CD4-positive, CD25-positive, alpha-beta regulatory T cell (primary cell): Measurements from ENCODE around the gene TGFB1. TPM values are rescaled to one million over a fixed set of nuclear protein-coding genes. Genes with fewer than 3 reads are reported as not detected.
"Not testable (repeated sequence)": the region's sequence is repeated elsewhere in the genome, so short reads cannot be mapped to it uniquely, and the experiment has no call there.

Source experiments
- ATAC-seq, 2 donors: fragments of 150-1000 bp; cut with Tn5 transposase; one replicate each; pipeline ENCODE4 v1.10.0; 2021; ENCODE audit warnings: low read depth in 2 of 2, moderate number of reproducible peaks in 2 of 2, moderate library complexity in 1 of 2
- DNase-seq, 3 donors: peaks; one replicate each; pipeline versions ENCODE4 v3.0.0 to v3.0.0-alpha.2; 2012 to 2022; ENCODE audit warnings: mixed read lengths in 1 of 3
- H3K27ac ChIP-seq: one replicate; pipeline ENCODE4 v1.7.0; 2013; ENCODE audit warnings: mild to moderate bottlenecking, low read length; ENCODE audit not compliant: insufficient read depth, poor library complexity, severe bottlenecking
- H3K27me3 ChIP-seq: one replicate; pipeline ENCODE4 v1.7.0; 2013; ENCODE audit warnings: low read length; ENCODE audit not compliant: control insufficient read depth, insufficient read depth
- H3K36me3 ChIP-seq: one replicate; pipeline ENCODE4 v1.7.0; 2013; ENCODE audit warnings: mild to moderate bottlenecking, low read length, moderate library complexity; ENCODE audit not compliant: control insufficient read depth, insufficient read depth
- H3K4me1 ChIP-seq: 2 replicates; pipeline ENCODE4 v1.7.0; 2013; ENCODE audit warnings: mild to moderate bottlenecking, low read length; ENCODE audit not compliant: insufficient read depth, control insufficient read depth, poor library complexity, severe bottlenecking
- H3K4me3 ChIP-seq: one replicate; pipeline ENCODE4 v1.7.0; 2013; ENCODE audit warnings: low read depth, mild to moderate bottlenecking, low read length, moderate library complexity
- H3K9me3 ChIP-seq, 2 experiments: 1 replicate in 1 of 2; 2 replicates in 1 of 2; pipeline ENCODE4 v1.7.0; 2013; ENCODE audit warnings: low read length in 2 of 2, mild to moderate bottlenecking in 1 of 2, moderate library complexity in 1 of 2; ENCODE audit not compliant: control insufficient read depth in 2 of 2
- H3K27ac Mint-ChIP-seq, 3 donors: one replicate each; pipeline ENCODE4 v1.8.0; 2020 to 2022; ENCODE audit warnings: mild to moderate bottlenecking in 3 of 3, mixed read lengths in 3 of 3, moderate library complexity in 2 of 3
- H3K27me3 Mint-ChIP-seq: one replicate; pipeline ENCODE4 v1.8.0; 2022; ENCODE audit warnings: mild to moderate bottlenecking, mixed read lengths
- H3K36me3 Mint-ChIP-seq: one replicate; pipeline ENCODE4 v1.8.0; 2020; ENCODE audit warnings: mixed read lengths
- H3K4me1 Mint-ChIP-seq, 4 donors: one replicate each; pipeline ENCODE4 v1.8.0; 2020 to 2022; ENCODE audit warnings: mixed read lengths in 4 of 4, mild to moderate bottlenecking in 1 of 4
- H3K4me3 Mint-ChIP-seq, 4 donors: one replicate each; pipeline ENCODE4 v1.8.0; 2020 to 2022; ENCODE audit warnings: mild to moderate bottlenecking in 4 of 4, mixed read lengths in 4 of 4, moderate library complexity in 3 of 4
- H3K9me3 Mint-ChIP-seq, 7 donors: one replicate each; pipeline ENCODE4 v1.8.0; 2020 to 2022; ENCODE audit warnings: mixed read lengths in 7 of 7, mild to moderate bottlenecking in 3 of 7, moderate library complexity in 2 of 7
- polyA plus RNA-seq, 4 donors: library from polyadenylated mRNA; unstranded; fragments of 300-500 nt; fragmentation: Illumina TruSeq; gene quantifications; one replicate each; pipeline ENCODE4 v1.2.3, GENCODE V29; 2021
- total RNA-seq: library from RNA; stranded (reverse); gene quantifications from one replicate; pipeline ENCODE4 v1.2.3, GENCODE V29; 2022

TGFB1 gene
- total and polyA plus RNA-seq, 5 donors from 2014 or later = 31.6 to 414 (median 48.2) TPM

- H3K27ac Mint-ChIP-seq = peak overlapping the region; percentile 88 to 90 (median 89)
- DNase-seq (no peak), ATAC-seq (no peak)
- H3K4me3 Mint-ChIP-seq = no peak overlapping the region
- H3K36me3 Mint-ChIP-seq = peaks cover 70% of the 10 kb centered on the region
- H3K27ac ChIP-seq = peak overlapping the region; percentile 55
- H3K27me3 ChIP-seq = no peaks in the 10 kb centered on the region
- H3K9me3 Mint-ChIP-seq = no peaks in the 10 kb centered on the region
- H3K4me1 ChIP-seq = peaks cover 40% of the 10 kb centered on the region
- no peaks in the 10 kb centered on the region for H3K27me3 Mint-ChIP-seq
- peaks cover 11 to 66% (median 56%) of the 10 kb centered on the region in 4 donors for H3K4me1 Mint-ChIP-seq
- H3K9me3 ChIP-seq = no peaks in the 10 kb centered on the region
- peaks cover 95% of the 10 kb centered on the region for H3K36me3 ChIP-seq
- no peak overlapping the region for H3K4me3 ChIP-seq
Observed at GRCh38 chr19:41296433-41296871, 57.3 kb downstream of the TGFB1 start.

- Mint-ChIP-seq H3K27me3 (no peaks in the 10 kb centered on the region), H3K36me3 (peaks cover 64% of the 10 kb centered on the region), H3K4me3 (no peak overlapping the region), H3K4me1 (peaks cover 11 to 57% (median 49%) of the 10 kb centered on the region in 4 donors), H3K9me3 (no peaks in the 10 kb centered on the region), H3K27ac (peak overlapping the region in 2 of 3 donors; percentile 88 to 90)
- H3K36me3 ChIP-seq = peaks cover 94% of the 10 kb centered on the region
- H3K4me3 ChIP-seq = no peak overlapping the region
- H3K27me3 ChIP-seq = no peaks in the 10 kb centered on the region
- no peak overlapping the region for H3K27ac ChIP-seq
- H3K4me1 ChIP-seq = peaks cover 38% of the 10 kb centered on the region
- no peak for ATAC-seq
- no peaks in the 10 kb centered on the region for H3K9me3 ChIP-seq
- no peak for DNase-seq
Observed at GRCh38 chr19:41295499-41295898, 58.2 kb downstream of the TGFB1 start.

- Histone ChIP-seq H3K9me3 (no peaks in the 10 kb centered on the region), H3K27me3 (no peaks in the 10 kb centered on the region), H3K27ac (no peak overlapping the region), H3K4me3 (no peak overlapping the region), H3K4me1 (peaks cover 29% of the 10 kb centered on the region), H3K36me3 (peaks cover 93% of the 10 kb centered on the region)
- Mint-ChIP-seq H3K27me3 (no peaks in the 10 kb centered on the region), H3K4me1 (peaks cover 11 to 46% (median 39%) of the 10 kb centered on the region in 4 donors), H3K36me3 (peaks cover 55% of the 10 kb centered on the region), H3K9me3 (no peaks in the 10 kb centered on the region), H3K4me3 (no peak overlapping the region), H3K27ac (peak overlapping the region in 2 of 3 donors; percentile 55 to 62)
- no peak for DNase-seq
- ATAC-seq = no peak
Observed at GRCh38 chr19:41294393-41294792, 59.3 kb downstream of the TGFB1 start.

GRCh38 chr19:41289814-41290213 is 63.9 kb downstream of the TGFB1 start:
- not testable (repeated sequence) for ATAC-seq, H3K27ac ChIP-seq, H3K27me3 Mint-ChIP-seq, H3K27me3 ChIP-seq, H3K4me3 Mint-ChIP-seq, H3K27ac Mint-ChIP-seq, H3K4me3 ChIP-seq, H3K9me3 Mint-ChIP-seq, H3K4me1 ChIP-seq, DNase-seq, H3K9me3 ChIP-seq
- Mint-ChIP-seq H3K4me1 (peaks cover under 1 to 15% (median 2%) of the 10 kb centered on the region in 4 donors), H3K36me3 (peaks cover 30% of the 10 kb centered on the region)
- peaks cover 87% of the 10 kb centered on the region for H3K36me3 ChIP-seq

GRCh38 chr19:41288673-41289530 is 64.8 kb downstream of the TGFB1 start:
- Histone ChIP-seq H3K4me1 (no peaks in the 10 kb centered on the region), H3K4me3 (no peak overlapping the region), H3K36me3 (peaks cover 85% of the 10 kb centered on the region), H3K27ac (no peak overlapping the region), H3K9me3 (no peaks in the 10 kb centered on the region), H3K27me3 (no peaks in the 10 kb centered on the region)
- Mint-ChIP-seq H3K27ac (peak overlapping the region in 2 of 3 donors; percentile 38 to 52), H3K4me3 (no peak overlapping the region), H3K36me3 (peaks cover 27% of the 10 kb centered on the region), H3K4me1 (peaks cover 0 to 10% (median 1%) of the 10 kb centered on the region in 4 donors), H3K9me3 (no peaks in the 10 kb centered on the region), H3K27me3 (no peaks in the 10 kb centered on the region)
- ATAC-seq (no peak), DNase-seq (no peak)

Other genes with a start within 250 kb of the TGFB1 start
- 0.25 TPM for gene CYP2F1, start 239.5 kb downstream of the TGFB1 start, total RNA-seq
- gene CYP2F1, start 239.5 kb downstream of the TGFB1 start, polyA plus RNA-seq = not detected
- gene CYP2S1, start 160.7 kb downstream of the TGFB1 start, total RNA-seq = not detected
- gene CYP2S1, start 160.7 kb downstream of the TGFB1 start, polyA plus RNA-seq = under 1 TPM in 1 of 4 donors, not detected in 3; 0.28 TPM
- not detected for gene AXL, start 134.7 kb downstream of the TGFB1 start, total RNA-seq
- under 1 TPM; 0.08 to 0.47 (median 0.41) TPM for gene AXL, start 134.7 kb downstream of the TGFB1 start, polyA plus RNA-seq
- 354 TPM for gene HNRNPUL1, start 89.5 kb downstream of the TGFB1 start, total RNA-seq
- gene HNRNPUL1, start 89.5 kb downstream of the TGFB1 start, polyA plus RNA-seq = 10 to 100 TPM; 39.3 to 56.8 (median 45.4) TPM
- 43.7 TPM for gene CCDC97, start 43.8 kb downstream of the TGFB1 start, total RNA-seq
- gene CCDC97, start 43.8 kb downstream of the TGFB1 start, polyA plus RNA-seq = 10 to 100 TPM; 17.7 to 21.8 (median 19.6) TPM
- 22.3 TPM for gene B9D2, start 10.2 kb upstream of the TGFB1 start, total RNA-seq
- gene B9D2, start 10.2 kb upstream of the TGFB1 start, polyA plus RNA-seq = 10 to 100 TPM; 23.9 to 28.4 (median 24.3) TPM
- gene TMEM91, start 22.6 kb upstream of the TGFB1 start, total RNA-seq = 12.4 TPM
- 1 to 10 TPM; 2.0 to 7.5 (median 4.0) TPM for gene TMEM91, start 22.6 kb upstream of the TGFB1 start, polyA plus RNA-seq
- 13.9 TPM for gene EXOSC5, start 43.4 kb upstream of the TGFB1 start, total RNA-seq
- gene EXOSC5, start 43.4 kb upstream of the TGFB1 start, polyA plus RNA-seq = 10 to 100 TPM; 46.1 to 65.3 (median 58.6) TPM
- 14.3 TPM for gene BCKDHA, start 43.9 kb upstream of the TGFB1 start, total RNA-seq
- 10 to 100 TPM; 55.8 to 66.0 (median 61.9) TPM for gene BCKDHA, start 43.9 kb upstream of the TGFB1 start, polyA plus RNA-seq
- 0.67 TPM for gene B3GNT8, start 73.5 kb upstream of the TGFB1 start, total RNA-seq
- gene B3GNT8, start 73.5 kb upstream of the TGFB1 start, polyA plus RNA-seq = 1 to 10 TPM in 1 of 4 donors, under 1 TPM in 3; 0.45 to 1.0 (median 0.59) TPM
- 26.8 TPM for gene DMAC2, start 86.0 kb upstream of the TGFB1 start, total RNA-seq
- gene DMAC2, start 86.0 kb upstream of the TGFB1 start, polyA plus RNA-seq = 10 to 100 TPM; 46.2 to 58.6 (median 48.6) TPM
- not detected for gene ERICH4, start 89.2 kb upstream of the TGFB1 start, total RNA-seq
- not detected for gene ERICH4, start 89.2 kb upstream of the TGFB1 start, polyA plus RNA-seq
- gene CEACAM21, start 222.2 kb upstream of the TGFB1 start, total RNA-seq = 43.8 TPM
- 10 to 100 TPM; 39.1 to 58.6 (median 46.7) TPM for gene CEACAM21, start 222.2 kb upstream of the TGFB1 start, polyA plus RNA-seq